HG02623 (cell line): ENCODE measurements around the gene FBXW2.

Experiments
- ATAC-seq: cut with Tn5 transposase; IDR thresholded peaks from one replicate; pipeline ENCODE4 v1.9.1; 2021; ENCODE audit warnings: moderate library complexity; ENCODE audit not compliant: unreplicated experiment

The FBXW2 gene

DNA sequence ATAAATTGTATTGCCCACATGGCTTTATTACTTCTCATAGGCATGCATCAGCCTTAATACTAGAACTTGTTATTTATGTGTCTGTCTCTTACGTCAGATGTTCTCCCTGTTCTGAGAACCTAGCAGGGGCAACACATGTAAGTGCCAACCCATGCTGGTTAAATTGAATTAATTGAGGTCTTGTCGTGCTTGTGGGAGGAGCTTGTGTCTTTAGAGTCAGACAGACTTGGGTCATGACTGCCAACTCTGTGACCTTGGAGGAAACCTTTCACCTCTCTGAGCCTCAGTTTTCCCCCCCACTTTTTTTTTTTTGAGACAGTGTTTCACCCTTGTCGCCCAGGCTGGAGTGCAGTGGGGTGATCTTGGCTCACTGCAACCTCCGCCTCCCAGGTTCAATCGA, 76.7 kb downstream of the FBXW2 start:
- ATAC-seq, result no peak

DNA sequence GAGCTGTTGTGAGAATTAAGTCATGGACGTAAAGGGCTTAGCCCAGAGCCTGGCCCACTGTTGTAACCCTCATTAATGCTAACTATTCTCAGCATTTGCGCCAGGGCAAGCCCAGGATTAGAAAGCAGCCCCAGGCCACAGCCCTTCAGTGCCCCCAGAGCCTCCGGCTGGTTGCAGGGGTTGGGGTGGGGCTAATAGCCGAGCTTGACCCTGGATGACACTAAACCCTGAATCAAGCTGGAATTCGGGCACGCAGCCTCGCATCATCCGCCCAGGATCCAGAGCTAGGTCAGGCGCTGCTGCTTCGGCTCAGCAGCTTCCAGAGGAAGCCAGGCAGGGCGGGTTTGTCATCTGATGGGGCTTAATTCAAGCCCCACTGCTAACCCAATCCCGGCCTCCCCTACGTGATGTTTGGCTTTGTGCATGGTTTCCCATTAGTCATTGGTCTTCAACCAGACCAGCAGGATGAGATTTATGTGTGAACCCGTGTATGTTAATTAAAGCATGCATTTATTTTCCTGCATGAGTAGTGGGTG, 77.8 kb downstream of the FBXW2 start:
- no peak for ATAC-seq

DNA sequence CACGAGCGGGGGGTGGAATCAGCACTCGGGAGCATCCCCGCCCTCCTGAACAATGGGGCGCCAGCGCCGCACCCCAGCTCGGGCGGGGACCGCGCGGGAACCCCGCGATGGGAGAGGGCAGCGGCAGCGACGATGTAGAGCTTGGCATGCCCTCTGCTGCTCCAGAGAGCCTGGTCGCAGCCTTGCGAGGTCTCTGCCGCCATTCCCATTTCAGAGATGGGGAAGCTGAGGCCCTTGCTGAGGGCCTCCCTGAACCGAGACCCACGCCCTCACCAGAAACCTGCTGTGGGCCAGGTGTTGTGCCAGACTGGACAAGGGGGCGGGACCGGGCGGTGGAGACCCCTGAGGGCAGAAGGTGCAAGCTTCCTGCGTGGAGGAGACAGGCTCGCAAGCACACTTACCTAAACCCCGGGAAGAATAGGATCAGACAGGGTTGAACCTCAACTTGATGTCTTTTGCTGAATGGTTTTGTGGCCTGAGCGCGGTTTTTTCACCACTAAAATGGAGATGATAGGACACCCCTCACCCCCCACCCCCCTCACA, 78.3 kb downstream of the FBXW2 start:
- no peak for ATAC-seq

DNA sequence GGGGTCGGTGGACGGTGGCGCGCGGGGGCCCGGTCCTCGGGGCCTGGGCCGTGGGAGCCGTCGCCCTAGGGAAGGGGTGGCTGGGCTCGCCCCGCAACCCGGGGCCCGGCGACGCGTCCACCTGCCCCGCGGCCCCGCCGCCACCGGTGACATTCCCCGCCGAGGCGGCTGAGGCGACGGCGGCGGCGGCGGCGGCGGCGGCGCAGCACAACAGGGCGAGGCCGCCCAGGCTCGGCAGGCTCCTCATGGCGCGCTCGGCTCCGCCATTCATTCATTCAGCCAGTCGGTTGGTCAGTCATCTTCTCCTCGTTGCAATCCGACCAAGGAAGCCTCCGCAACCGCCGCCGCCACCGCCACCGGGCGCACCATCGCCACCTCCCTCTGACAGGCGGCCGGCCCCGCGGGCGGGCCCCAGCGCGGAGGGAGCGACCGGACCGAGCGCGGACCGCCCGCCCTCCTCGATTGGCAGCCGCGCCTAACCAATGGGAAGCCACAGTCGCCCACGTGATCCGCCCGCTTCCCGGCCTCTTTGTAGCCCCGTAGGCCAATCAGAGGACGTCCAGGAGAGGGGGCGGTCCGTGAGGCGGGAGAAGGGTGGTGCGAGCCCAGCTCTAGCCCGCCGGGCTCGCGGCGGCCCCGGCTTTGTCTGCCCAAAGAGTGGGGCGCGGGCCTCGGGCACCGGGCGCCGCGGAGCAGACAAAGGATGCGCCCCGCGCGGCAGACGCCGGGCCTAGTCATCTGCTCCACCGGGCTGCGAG, 78.9 kb downstream of the FBXW2 start, which contains the start of gene MEGF9:
Gene MEGF9, minus strand, starts transcription at position 383 of the 758 bp plus-strand sequence. Its CDS starts 112 bp downstream, at position 271.
- peak; percentile 94 for ATAC-seq

DNA sequence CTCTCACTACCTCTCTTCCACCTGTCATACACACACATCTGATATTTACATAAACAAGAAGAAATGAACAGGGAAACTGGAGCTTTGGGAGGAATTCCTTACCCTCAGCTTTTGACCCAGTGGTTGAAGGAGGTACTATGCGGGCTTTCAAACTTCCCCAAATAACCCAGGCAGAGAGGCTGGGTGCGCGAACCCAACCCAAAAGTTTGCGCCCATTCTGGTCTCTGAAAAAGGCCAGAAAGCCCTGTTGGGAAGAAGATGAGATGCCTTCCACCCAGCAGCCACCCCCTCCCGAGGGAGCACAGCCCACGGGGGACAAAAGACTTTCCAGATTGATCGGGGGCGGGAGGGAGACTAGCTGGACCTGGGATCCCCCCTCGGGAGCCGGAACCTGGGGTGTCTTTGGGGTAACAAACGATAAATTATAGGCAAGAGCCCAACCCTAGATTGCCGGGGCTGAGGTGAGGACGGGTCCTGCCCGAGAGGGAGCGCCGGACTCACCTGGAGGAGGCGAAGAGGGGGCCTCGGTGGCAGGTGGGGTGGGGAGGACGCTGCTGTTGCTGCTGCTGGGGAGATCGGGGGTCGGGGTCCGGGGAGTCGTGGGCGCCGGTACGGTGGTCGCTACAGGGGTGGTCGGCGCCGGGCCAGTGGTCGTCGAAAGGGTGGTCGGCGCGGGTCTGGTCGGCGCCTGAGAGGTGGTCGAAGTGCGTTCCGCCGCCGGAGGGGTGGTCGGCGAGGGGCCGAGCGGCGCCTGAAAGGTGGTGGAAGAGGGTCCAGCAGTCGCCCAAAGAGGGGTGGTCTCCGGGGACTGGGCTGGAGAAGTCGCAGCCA, 79.7 kb downstream of the FBXW2 start:
- ATAC-seq, result no peak

DNA sequence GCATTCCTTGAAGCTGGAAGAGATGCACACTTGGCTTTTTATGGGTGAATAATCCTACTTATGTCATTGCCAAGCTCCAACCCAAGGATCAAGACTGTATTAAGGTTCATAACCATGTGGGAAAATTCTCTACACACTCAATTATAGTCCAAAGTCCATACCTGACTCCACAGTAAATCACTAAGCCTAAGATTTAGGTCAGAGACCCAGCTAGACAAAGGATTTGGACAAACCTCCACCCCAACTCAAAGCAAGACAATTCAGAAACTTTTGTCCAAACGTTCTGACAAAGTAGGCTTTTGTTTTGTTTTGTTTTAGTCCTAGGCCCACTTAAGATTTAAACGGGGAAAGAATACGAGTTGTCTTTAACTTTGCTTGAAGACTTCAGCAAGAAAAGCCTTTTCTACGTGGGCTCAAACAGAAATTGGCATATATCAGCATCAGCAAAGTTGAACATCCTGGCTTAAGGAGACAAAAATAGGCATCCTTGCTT, 80.6 kb downstream of the FBXW2 start:
- no peak for ATAC-seq

DNA sequence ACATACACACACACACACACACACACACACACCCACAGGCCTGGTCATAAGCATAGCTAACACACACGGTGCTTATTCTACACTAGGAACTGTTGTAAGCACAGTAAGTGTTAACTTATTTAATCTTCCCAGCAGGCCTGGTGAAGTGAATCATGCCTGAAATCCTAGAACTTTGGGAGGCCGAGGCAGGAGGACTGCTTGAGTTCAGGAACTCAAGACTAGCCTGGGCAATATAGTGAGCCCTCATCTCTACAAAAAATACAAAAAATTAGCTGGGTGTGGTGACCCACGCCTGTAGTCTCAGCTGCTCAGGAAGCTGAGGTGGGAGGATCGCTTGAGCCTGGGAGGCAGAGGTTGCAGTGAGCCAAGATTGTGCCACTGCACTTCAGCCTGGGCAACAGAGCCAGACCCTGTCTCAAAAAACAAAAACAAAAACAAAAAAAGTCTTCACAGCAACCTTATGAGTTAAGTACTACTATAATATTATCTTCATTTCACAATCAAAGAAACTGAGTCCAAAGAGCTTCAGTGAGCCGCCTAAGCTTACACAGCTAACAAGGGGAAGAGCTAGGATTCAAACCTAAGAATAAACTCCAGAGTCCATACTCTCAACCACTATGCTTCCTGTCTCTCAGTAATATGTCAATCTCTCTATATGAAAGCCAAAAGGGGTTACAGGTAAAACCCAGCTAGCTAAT, 81.2 kb downstream of the FBXW2 start:
- ATAC-seq, result no peak

DNA sequence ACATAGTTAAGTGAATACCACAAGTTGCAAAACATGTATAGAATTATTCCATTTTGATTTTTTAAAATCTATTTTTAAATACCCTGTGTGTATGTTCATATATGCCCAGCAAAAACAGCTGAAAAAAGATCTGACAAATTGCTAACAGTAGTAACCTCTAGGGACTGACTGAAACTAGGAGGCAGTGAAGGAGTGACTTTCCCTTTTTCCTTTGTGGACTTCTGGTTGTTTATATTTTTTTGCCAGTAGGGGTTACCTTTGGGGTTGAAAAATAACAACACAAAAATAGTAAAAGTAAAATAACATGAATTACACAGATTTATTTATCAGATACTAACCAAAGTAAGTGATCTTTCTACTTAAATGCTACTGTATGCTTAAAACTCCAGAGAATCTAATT, 81.9 kb downstream of the FBXW2 start:
- no peak for ATAC-seq

DNA sequence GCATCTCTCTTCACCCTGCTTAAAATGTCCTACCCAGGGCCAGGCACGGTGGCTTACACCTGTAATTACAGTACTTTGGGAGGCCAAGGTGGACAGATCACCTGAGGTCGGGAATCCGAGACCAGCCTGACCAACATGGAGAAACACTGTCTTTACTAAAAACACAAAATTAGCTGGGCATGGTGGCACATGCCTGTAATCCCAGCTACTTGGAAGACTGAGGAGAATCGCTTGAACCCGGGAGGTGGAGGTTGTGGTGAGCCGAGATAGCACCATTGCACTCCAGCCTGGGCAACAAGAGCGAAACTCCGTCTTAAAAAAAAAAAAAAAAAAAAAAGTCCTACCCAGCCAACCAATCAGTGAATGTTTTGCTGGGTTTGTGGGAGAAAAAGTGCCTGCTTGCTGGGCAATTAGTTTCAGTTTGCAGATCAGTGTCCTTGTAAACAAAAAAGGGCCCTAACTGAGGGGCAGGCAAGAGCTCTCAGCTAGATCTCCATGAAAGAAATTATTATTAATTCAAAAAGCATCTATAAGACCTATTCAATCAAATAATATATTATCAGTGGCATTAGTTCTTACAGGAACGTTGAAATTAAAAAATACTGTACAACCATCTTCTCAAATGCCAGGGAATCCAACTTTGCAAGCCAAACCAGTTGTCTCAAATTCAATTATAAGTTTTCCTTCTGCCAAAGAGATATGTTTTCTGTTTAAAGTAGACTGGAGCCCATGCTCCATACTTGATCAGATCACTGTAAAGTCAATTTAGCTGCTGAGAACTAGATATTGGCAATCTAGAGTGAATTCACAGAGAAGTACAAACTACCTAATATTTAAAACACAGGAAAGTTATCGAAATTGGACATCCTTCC, 82.9 kb downstream of the FBXW2 start:
- ATAC-seq, result no peak

DNA sequence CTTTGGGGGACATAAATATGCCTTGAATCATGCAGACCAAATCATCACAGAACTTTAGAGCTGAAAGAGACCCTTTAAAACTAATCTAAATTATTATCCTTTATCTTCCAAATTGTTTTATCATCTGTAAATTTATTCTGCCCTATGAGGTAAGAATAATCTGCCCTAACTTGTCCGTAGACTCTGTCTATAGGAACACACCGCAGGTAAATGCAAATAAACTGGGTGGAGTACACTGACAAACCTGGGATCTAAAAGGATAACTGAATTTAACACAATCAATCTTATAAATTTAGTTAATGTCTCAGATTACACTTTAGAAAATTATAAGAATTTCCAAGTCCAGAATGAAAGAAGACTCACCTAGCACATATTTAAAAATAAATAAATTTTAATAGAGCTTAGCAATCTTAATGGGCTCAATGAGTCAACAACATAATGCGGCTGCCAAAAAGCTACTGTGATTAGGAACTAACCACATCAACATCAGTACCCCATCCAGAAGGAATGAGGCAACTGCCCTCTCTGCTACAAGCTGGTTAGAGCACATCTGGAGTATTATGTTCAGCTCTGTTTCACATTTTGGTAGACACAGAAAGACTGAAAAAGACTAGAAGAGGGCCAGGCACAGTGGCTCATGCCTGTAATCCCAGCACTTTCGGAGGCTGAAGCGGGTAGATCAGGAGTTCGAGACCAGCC, 84.5 kb downstream of the FBXW2 start:
- ATAC-seq, result no peak

DNA sequence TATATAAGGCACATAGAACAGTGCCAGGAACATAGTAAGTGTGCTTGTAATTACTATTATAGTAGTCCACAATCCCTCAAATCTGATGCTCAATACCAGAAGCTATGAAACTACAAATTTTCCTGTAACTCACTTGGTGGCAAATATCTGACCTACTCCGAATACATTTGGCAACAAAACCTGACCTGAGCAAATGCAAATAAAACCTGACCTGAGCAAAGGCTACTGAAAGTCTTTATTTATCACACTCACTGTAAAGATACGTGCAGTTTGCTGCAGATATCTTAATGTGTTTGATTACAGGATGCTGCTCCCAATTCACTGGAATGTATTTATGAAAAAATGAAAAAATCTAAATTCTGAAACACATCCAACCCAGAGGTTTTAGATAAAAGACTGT, 86.0 kb downstream of the FBXW2 start:
- no peak for ATAC-seq
